NCI-H2081 (cell line): ENCODE data around the gene HBZ.
"Not testable (repeated sequence)": the region's sequence is repeated elsewhere in the genome, so short reads cannot be mapped to it uniquely, and the experiment has no call there.

Source experiments
- DNase-seq, 2 experiments: peaks; one replicate each; lab custom pipeline; 2025; lab: John Stamatoyannopoulos, UW

Gene HBZ

DNA sequence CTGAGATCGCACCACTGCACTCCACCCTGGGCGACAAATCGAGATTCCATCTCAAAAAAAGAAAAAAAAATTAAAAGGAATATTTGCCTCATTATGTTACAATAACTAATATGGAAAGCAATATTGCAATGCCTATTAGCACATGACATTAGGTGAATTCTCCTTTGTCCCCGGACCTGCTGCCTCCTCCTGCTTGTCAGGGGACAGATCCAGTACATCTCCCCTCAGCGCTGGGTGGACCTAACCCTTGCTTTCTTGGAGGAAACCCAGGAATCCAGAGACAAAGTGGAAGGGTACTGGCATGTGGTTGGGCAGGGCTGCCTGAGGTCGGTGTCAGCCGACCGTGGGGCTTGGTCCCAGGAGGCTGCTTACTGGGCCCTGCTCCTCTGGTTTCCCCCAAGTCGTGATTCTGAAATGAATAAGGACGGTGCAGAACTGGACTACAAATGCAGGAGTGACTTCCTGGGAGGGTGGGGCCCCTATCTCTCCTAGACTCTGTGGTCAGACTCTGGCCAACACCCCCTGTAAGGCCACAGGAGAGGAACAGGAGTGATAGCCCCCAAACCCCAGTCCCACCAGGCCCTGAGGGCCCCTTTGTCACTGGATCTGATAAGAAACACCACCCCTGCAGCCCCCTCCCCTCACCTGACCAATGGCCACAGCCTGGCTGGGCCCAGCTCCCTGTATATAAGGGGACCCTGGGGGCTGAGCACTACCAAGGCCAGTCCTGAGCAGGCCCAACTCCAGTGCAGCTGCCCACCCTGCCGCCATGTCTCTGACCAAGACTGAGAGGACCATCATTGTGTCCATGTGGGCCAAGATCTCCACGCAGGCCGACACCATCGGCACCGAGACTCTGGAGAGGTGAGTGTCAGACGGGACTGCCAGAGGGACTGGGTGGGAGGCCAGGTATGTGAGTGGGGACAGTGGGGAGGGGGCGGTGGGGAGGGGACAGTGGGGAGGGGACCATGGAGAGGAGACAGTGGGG lies at the start of gene HBZ:
Gene HBZ (plus strand): TSS at position 504 of the 988 bp plus-strand sequence. CDS start 266 bp downstream, at position 770.
- no peak for DNase-seq

DNA sequence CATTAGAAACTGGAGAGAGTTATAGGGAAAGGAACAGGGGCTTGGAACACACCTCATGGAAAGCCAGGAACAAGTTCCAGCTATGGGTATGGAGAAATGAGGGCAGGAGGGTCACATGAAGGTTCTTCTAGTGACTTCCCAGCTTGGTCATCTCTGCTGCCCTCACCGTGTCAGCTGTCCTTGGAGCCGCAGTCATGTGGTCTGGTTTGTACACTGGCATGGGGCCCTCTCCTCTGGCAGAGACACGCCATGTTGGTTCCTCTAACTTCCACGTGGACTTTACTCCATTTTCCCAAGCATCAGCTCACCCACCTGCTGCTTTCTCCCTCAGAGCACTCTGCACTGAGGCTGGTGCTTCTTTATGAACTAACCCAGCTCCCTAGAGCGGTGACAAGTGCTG lies 48.1 kb upstream of the HBZ start:
- DNase-seq = no peak

DNA sequence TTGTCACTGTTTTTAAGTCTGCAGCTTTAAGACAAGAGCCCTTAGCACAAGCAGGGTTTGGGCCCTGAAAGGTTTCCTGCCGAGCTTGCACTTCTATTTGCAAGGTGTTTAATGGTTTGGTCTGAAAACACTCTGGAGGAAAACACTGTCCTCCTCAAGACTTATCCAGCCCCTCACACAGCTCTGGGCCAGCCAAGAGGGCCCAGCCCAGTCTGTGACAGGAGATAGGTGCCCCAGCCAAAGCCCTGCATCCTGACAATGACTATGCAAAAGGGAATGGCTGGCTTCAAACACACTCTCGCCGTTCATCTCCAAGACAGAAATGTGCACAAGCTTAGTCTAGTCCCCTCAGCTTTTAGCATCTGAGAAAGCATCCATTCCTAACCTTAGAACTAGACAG lies 47.5 kb upstream of the HBZ start:
- DNase-seq = no peak

DNA sequence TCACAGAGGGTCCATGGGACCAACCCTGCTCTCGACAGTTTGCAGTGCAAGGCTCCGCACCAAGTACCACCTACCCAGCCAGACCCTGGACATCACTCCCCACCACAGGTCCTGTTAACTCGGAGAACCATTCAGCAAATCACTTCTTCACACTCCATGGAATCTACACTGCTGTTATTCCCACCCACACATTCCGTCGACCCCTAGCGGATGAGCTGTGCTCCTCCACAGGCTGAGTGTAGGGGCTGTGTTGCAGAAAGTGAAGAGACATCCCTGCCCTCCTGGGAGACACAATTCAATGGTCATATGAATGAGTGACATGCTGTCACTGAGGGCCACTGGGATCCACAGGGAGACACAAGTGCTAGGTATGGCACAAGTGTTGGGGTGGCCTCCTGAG lies 46.9 kb upstream of the HBZ start:
- DNase-seq = no peak

DNA sequence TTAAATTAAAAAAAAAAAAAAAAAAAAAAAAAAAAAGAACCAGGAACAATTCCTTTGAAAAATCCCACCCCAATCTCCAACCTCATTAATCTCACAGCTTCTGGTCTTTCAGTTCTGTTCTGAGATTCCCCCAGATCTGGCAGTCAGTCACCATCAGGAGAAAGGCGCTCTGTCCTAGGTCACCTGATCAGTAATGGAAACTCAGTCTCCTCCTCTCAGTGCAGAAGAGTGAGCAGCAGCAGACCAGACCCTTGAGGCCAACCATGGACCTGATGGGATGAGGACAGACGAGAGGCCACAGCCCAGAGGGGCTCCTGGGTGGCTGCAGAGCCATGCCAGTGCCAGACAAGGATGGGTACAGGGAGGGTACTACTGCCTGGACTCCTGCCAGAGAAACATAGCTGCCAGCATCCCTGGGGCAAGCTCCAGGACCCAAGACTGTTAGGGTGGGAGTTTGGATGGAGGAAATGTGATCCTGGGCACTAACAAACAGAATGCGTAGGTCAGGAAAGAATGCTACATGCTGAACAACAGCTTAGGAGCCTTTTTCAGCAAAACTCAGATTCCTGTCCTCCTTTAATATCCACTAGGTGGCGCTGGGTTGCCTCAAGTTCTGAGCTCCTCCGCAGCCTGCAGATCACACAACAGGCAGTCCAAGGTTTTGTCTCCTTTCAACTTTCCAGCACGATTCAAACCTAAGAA lies 45.7 kb upstream of the HBZ start:
- DNase-seq = peak; percentile 69 to 70

DNA sequence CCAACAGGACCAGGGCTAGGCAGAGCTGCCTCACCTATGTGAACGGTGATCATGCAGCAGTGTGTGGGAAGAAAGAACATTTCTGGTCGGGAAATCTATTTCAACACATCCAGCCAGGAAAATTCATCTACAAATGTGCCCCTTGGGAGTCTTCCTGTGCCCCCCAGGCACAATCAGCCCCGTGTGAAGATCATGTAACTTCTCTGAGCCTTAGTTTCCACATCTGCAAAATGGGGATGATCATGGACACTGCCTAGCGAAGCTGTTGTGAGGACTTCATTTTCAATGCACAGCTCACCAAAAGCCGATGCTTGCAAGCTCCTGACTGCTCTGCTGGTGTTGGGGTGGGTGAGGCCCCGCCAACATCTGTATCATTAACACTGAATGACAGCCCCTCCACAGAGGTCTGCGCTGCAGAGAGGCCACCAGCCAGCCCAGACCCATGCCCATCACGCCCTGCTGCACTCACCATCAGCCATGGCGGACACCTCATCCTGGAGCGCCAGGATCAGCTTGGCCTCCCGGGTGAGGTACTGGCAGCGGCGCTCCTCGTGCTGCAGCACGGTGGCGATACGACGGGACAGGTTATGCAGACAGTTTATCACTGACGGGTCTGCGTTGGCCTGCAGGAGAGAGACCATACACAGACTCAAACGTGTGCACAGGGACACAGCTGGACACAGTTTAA lies 40.1 kb upstream of the HBZ start:
- no peak for DNase-seq

DNA sequence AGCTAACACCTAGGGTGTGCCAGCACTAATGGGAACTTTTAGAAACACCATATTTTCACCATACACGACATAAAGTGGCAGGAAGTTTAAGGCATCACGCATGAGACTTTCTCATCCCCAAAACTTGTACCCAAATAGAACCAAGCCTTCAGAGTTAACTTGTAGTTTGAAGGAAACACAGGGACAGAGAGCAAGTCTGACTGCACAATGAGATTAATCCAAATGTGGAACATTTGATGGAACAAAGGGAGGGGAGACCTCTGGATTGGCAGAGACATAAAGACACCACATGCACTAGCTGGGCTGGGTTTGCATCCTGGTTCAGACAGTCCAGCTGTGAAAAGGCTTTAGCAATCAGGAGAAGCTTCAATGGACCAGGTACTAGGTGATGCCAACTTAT lies 38.1 kb upstream of the HBZ start:
- DNase-seq = no peak

DNA sequence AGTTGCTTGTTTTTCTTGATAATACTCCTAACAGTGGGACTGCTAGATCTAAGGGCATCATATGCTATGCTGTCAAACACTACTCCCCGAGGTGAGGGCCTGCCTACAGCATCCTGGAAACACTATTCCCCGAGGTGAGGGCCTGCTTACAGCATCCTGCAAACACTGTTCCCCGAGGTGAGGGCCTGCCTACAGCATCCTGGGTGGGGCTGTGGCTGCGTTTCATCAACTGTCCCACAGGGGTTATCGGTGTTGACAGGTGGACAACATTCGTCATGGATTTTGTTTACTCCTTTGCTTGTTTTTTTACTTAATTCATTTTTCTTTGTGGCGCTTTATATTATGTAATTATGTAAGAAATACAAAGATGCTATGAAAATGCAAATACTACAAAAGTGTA lies 36.4 kb upstream of the HBZ start:
- DNase-seq = no peak

DNA sequence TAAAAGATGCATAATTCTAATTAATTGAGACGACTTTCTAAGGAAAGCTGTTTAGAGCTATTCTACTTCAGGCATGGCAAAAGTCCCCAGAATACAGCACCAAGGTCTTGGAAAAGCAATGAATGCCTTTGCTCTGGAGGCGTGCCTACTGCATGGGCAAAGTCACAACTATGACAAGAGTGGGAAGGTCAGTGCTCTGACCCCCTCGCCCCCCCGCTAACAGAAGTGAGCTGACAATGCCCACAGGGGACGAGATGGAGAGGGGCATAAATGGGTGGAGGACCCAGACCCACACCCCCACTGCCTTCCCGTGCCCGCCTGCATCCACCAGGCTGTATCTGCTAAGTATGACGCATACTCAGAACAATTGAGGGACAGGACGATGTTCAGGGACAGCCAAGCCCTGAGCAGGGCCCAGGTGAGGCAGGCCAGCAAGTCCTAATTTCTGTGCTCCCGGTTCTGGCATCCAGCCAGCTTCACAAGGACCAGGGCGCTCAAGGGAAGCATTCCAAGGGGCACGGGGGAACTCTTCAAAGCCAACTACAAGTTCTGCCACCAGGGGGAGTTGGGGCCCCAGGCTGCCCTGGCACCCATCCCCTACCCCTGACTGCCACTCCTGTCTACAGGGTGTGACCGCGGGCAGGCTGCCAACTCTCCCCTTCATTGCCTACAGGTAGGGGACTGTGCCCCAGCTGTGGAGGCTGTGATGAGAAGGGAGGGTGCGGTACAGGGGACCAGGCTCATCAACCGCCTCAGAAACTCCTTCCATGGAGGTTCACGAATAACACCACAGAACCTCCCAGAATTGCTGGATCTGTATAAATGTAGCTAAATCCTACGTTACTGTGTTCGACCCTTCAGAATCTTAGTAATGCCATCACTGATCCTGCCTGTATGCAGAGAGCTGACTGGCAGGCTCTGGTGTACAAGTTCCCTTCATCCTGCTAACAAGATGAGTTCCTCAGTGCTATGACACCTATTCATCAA lies 34.8 kb upstream of the HBZ start:
- DNase-seq = peak; percentile 72 to 74

DNA sequence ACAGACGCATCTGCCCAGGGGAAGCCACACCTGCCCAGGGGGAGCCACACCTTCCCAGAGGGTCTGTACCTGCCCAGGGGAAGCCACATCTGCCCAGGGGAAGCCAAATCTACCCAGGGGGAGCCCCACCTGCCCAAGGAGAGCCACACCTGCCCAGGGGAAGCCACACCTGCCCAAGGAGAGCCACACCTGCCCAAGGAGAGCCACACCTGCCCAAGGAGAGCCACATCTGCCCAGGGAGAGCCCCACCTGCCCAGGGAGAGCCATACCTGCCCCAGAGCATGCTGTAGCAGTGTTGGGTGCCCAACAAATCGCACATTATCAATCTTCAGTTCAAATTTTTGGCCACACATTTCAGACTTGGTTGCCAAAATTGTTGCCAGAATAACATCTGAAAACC lies 33.6 kb upstream of the HBZ start:
- DNase-seq = no peak

DNA sequence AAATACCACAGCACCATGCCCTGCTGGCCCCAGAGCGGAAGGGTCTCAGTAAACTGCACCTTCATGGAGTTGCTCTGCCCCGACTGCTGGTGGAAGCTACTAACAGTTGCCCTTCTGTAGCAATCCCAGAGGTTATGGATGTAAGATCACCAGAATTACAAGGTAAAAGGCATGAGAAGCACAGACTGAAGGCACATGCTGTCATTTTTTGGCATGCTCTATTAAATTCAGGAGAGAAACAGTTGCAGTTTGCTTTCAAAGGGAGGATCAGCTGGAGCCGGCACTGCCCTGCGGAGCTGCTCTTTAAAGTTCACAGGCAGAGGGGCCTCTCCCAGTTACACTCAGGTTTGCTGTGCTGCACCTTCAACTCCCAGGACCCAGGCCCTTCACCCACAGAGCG lies 33.1 kb upstream of the HBZ start:
- DNase-seq = no peak

DNA sequence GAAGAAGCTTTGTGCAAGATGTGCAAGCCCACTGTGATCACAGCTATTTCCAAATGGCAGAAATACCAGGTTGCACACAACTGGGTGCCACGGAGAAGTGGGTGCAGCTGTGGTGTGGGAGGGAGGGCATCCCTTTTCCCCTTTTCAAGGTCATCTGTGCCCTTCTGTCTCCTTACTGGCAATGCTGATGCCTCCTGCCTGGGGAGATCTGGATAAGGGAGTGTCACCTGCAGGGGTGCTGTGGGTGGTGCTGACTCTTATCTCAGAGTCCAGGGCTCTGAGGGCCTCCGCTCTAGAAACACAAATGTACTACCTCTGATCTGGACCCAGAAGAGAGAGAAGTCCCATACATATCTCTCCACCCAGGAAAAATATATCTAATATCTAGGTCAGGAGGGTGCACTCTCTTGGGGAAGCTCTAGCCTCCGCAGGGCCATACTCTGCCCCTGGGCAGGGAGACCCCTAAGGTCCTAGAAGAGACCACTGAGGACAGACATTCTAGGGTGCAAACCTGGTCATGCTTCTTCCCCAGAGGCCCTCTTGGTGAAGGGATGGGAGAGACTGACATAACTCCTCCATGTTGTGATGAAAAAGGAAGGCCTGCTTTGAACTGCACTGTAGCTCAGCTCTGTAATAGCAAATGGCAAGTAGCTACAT lies 32.5 kb upstream of the HBZ start:
- no peak for DNase-seq

DNA sequence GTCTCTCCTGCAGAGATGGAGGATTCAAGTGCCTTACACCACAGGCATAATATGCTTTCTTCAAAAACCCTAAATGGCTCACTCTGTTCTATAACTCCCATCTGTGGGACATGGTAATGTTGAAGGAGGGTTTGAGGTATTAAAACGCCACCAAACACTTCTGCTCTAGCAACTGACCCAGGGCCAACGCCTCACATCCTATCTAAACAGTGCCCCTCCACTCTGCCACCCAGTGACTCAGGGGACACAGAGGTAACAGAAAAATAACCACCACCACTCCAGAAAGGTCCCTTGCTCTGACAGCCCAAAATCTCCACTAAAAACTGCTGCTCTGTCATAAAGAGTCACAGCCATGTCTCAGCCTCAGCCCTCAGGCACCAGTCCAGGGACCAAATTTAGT lies 31.7 kb upstream of the HBZ start:
- DNase-seq = no peak

DNA sequence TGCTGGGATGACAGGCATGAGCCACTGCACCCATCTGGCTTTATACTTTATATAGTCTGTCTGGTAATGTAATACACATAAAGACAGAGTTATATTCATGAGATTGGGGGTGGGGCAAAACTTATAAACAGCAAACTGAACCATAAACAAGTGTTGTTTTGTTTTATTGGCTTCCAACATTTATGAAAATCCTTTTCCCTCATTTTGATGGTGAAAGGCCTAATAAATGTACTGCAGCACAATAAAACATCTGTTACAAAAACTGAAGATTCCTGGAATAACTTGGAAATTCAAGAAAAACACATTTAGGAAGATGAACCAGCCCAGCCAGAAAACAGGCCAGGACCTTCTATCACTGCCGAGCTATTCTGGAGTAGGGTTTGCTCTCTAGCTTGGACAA lies 30.1 kb upstream of the HBZ start:
- no peak for DNase-seq

DNA sequence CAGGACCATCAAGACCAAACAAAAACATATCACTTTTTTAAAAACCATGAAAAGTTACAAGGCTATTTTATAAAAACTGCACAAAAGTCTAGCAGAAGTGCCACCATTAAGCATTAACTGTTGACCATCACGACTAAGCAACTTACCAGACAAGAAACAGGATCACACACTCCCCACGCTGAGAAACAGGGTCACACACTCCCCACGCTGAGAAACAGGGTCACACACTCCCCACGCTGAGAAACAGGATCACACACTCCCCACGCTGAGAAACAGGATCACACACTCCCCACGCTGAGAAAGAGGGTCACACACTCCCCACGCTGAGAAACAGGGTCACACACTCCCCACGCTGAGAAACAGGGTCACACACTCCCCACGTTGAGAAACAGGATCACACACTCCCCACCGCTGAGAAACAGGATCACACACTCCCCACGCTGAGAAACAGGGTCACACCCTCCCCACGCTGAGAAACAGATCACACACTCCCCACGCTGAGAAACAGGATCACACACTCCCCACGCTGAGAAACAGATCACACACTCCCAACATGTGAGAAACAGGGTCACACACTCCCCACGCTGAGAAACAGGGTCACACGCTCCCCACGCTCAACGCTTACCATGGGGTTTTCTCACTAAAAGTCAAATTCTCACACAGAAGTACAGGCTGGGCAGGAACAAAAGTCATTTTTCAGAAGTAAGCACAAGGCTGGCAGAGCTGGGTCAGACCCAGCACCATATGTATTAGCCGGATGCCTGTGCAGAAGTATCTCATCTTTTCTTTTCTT lies 28.7 kb upstream of the HBZ start:
- not testable (repeated sequence) for DNase-seq

DNA sequence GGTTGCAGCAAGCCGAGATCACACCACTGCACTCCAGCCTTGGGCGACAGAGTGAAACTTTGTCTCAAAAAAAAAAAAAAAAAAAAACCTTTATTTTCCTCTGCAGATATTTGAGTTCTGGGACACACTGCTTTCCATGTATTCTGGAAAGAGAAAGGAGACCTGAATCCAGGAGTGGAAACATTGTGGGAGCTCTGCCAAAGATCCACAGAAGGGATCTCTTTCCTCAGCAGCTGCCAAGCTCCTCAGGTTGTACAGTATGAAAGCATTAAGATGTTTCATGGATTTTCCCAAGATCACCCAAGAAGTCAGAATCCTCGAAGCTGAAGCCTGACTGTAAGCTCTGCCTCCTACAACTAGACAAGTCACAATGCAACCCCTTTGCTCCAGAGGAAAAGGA lies 27.4 kb upstream of the HBZ start:
- DNase-seq = no peak

DNA sequence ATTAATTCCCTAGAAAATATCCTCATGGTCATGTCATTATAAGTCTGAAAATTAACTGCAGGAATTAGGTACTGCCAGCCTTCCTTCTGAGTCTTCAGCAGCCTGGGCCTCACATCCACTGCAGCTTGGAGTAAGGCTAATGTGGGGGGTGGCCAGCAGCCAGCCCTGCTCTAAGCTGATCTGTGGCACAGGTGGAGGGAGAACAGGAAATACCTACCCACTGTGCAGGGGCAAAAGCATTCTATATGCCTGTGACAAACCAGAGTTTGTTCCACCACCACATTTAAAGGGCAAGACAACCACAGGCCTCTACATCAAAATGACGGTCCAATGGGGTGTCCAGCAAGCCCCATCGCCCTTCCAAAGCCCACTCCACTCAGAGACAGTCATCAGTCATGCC lies 23.4 kb upstream of the HBZ start:
- no peak for DNase-seq

DNA sequence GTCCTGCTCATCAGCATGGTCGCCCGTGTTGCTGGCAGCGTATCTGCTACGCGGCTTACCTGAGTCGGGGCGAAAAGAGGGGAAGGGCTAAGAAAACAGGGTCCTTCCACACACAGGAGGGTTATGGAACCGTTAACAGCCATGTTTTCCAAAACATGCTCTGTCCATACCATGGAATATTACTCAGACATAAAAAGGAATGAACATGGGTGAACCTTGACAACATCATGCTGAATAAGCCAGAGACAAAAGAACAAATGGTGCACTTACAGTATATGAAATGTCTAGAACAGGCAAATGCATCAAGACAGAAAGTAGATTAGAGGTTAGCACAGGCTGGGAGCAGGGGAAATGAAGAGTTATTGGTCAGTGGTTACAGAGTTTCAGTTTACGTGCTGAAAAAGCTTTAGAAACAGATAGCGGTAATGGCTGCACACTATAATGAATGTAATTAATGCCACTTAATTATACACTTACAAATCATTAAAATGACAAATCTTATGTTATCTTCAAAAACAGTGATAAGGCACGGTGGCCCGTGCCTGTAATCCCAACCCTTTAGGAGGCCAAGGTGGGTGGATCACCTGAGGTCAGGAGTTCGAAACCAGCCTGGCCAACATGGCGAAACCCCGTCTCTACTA lies 21.8 kb upstream of the HBZ start:
- DNase-seq = no peak

DNA sequence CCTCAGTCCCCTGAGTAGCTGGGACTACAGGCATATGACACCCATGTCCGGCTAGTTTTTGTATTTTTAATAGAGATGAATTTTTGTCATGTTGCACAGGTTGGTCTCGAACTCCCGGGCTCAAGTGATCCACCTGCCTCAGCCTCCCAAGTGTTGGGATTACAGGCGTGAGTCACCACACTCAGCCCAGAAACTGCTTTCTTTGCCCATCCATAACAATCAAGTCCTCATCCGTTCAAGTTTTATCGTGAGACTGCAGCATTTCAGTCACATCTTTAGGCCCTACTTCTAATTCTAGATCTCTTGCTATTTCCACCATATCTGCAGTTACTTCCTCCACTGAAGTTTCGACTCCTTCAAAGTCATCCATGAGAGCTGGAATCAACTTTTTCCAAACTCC lies 20.3 kb upstream of the HBZ start:
- no peak for DNase-seq

DNA sequence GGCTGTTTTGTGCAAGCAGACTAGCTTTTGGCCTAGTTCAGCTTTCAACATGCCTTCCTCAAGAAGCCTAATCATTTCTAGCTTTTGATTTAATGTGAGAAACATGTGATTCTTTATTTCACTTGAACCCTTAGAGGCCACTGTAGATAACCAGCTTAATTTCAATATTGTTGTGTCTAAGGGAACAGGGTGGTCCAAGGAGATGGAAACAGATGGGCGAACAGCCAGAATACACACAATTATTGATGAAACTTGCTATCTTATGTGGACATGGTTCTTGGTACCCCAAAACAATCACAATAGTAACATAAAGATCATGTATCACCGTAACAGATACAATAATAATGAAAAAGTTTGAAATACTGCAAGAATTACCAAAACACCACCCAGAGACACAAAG lies 18.7 kb upstream of the HBZ start:
- DNase-seq = no peak
